AG08395 (cell line): Measurements from ENCODE around the gene TRIOBP.
A peak's percentile ranks its signal among the peaks of the same experiment; 100 is the strongest.

Experiments used
- DNase-seq: peaks from one replicate; pipeline ENCODE4 v3.0.0; 2012; ENCODE audit warnings: mixed read lengths, low spot score

The TRIOBP gene

GRCh38 chr22:37806409-37807333, 109.8 kb downstream of the TRIOBP start:
- peak; percentile 43 for DNase-seq

GRCh38 chr22:37807410-37808293, 110.8 kb downstream of the TRIOBP start, which contains the start of gene GCAT:
GCAT (plus strand) TSS chr22:37807934; CDS start chr22:37807968, 34 bp downstream.
- peak; percentile 99 for DNase-seq

- no peak for DNase-seq
These were observed 111.4 kb downstream of the TRIOBP start for GRCh38 chr22:37808294-37808657.

- DNase-seq: no peak
These were observed 113.0 kb downstream of the TRIOBP start for GRCh38 chr22:37809672-37810333.

- DNase-seq: no peak
These were observed 115.0 kb downstream of the TRIOBP start for GRCh38 chr22:37811867-37812266.

GRCh38 chr22:37812869-37813678, 116.2 kb downstream of the TRIOBP start:
- DNase-seq: no peak

GRCh38 chr22:37815593-37815992, 118.7 kb downstream of the TRIOBP start:
- no peak for DNase-seq

GRCh38 chr22:37816543-37817180, 119.8 kb downstream of the TRIOBP start:
- no peak for DNase-seq

- DNase-seq: peak; percentile 93
These were observed 121.0 kb downstream of the TRIOBP start for GRCh38 chr22:37817705-37818408.

GRCh38 chr22:37818409-37819104, 121.7 kb downstream of the TRIOBP start:
- DNase-seq: peak; percentile 67

- no peak for DNase-seq
These were observed 122.2 kb downstream of the TRIOBP start for GRCh38 chr22:37819105-37819433.

GRCh38 chr22:37820350-37820749, 123.5 kb downstream of the TRIOBP start:
- no peak for DNase-seq

GRCh38 chr22:37822079-37822833, 125.4 kb downstream of the TRIOBP start:
- no peak for DNase-seq

GRCh38 chr22:37823134-37823985, 126.5 kb downstream of the TRIOBP start, which contains the start of gene GALR3:
GALR3 (plus strand) TSS chr22:37823382; CDS start chr22:37823407, 25 bp downstream.
- no peak for DNase-seq

GRCh38 chr22:37824674-37825641, 128.1 kb downstream of the TRIOBP start:
- no peak for DNase-seq
